K562 (cell line): ENCODE results near the gene UNC45B. TPM values are rescaled to one million over a fixed set of nuclear protein-coding genes. Genes with fewer than 3 reads are reported as not detected.

Experiments used
- CREM ChIP-seq: IDR thresholded peaks from 2 replicates; pipeline ENCODE4 v1.6.1; 2014; ENCODE audit warnings: antibody characterized with exemption, low read depth
- ESRRB ChIP-seq: fragments of 250-450 bp; sonication (Bioruptor Pico); IDR thresholded peaks from 2 replicates; pipeline ENCODE4 v1.5.0; 2020; ENCODE audit warnings: mild to moderate bottlenecking, moderate library complexity, borderline replicate concordance
- FIP1L1 ChIP-seq: fragments of 200-400 bp; formaldehyde crosslinking; IDR thresholded peaks from 2 replicates; pipeline ENCODE4 v1.6.1; 2018; ENCODE audit warnings: mild to moderate bottlenecking, low read depth, low read length; ENCODE audit not compliant: poor library complexity, severe bottlenecking
- FOXP1 ChIP-seq: sonication (generic); formaldehyde crosslinking; IDR thresholded peaks from 2 replicates; pipeline ENCODE4 v1.8.0; 2022; ENCODE audit warnings: mild to moderate bottlenecking, missing genetic modification reagents
- GTF2F1 ChIP-seq: IDR thresholded peaks from 2 replicates; pipeline ENCODE4 v1.6.1; 2011; ENCODE audit warnings: low read depth, low read length, improper control_type of control experiment
- JUNB ChIP-seq: fragments of 450-650 bp; formaldehyde crosslinking; conservative IDR thresholded peaks from 2 replicates; pipeline ENCODE4 v1.4.0; 2020; ENCODE audit warnings: mild to moderate bottlenecking
- MTA2 ChIP-seq: fragments of 450-650 bp; IDR thresholded peaks from 2 replicates; pipeline ENCODE4 v1.6.1; 2016; ENCODE audit warnings: low read depth
- NR4A1 ChIP-seq, 2 experiments: fragments of 250-450 bp in 1 of 2; fragments of 450-650 bp in 1 of 2; sonication (Bioruptor Pico) in 1 of 2; IDR thresholded peaks; 2 replicates each; pipeline versions ENCODE4 v1.4.0 to v1.6.1; 2016 to 2020; ENCODE audit warnings: mild to moderate bottlenecking in 2 of 2, missing compliant biosample characterization in 1 of 2, missing genetic modification characterization in 1 of 2, moderate library complexity in 1 of 2
- POLR2G ChIP-seq: fragments of 200-400 bp; formaldehyde crosslinking; IDR thresholded peaks from 2 replicates; pipeline ENCODE4 v1.6.1; 2017; ENCODE audit warnings: low read depth, mild to moderate bottlenecking, antibody characterized with exemption, low read length, moderate library complexity
- PTBP1 ChIP-seq: fragments of 200-400 bp; formaldehyde crosslinking; IDR thresholded peaks from 2 replicates; pipeline ENCODE4 v1.6.1; 2017; ENCODE audit warnings: low read depth, low read length
- TOE1 ChIP-seq, 2 experiments: fragments of 450-650 bp in 1 of 2; sonication (generic) in 1 of 2; formaldehyde crosslinking in 1 of 2; IDR thresholded peaks; 2 replicates each; pipeline versions ENCODE4 v1.7.1 to v1.8.0; 2016 to 2022; ENCODE audit warnings: borderline replicate concordance in 2 of 2, mild to moderate bottlenecking in 2 of 2, antibody characterized with exemption in 1 of 2, inconsistent platforms in 1 of 2, low read depth in 1 of 2, missing genetic modification reagents in 1 of 2, moderate library complexity in 1 of 2
- ZFP1 ChIP-seq: fragments of 450-650 bp; formaldehyde crosslinking; IDR thresholded peaks from 2 replicates; pipeline ENCODE4 v1.4.0; 2020; ENCODE audit warnings: mild to moderate bottlenecking, mixed read lengths
- ZFPM2 ChIP-seq: fragments of 250-450 bp; sonication (Bioruptor Pico); IDR thresholded peaks from 2 replicates; pipeline ENCODE4 v1.5.1; 2022; ENCODE audit warnings: mild to moderate bottlenecking
- ZNF12 ChIP-seq: sonication (generic); formaldehyde crosslinking; IDR thresholded peaks from 2 replicates; pipeline ENCODE4 v1.4.0; 2020; ENCODE audit warnings: mild to moderate bottlenecking, missing genetic modification reagents
- ZNF263 ChIP-seq: sonication (generic); formaldehyde crosslinking; IDR thresholded peaks from 2 replicates; pipeline ENCODE4 v1.8.0; 2022; ENCODE audit warnings: mild to moderate bottlenecking, missing genetic modification reagents, borderline replicate concordance
- ZNF436 ChIP-seq: fragments of 250-450, 450-650 bp; sonication (Bioruptor Pico); formaldehyde crosslinking; IDR thresholded peaks from 2 replicates; pipeline ENCODE4 v1.7.0; 2020; ENCODE audit warnings: mild to moderate bottlenecking
- ZNF77 ChIP-seq: fragments of 250-450 bp; sonication (Bioruptor Pico); IDR thresholded peaks from 2 replicates; pipeline ENCODE4 v1.5.0; 2020
- polyA plus RNA-seq, 8 experiments: library from polyadenylated mRNA; depleted of rRNA in 4 of 8; stranded (reverse) in 5 of 8; unstranded in 3 of 8; fragments of >200 nt; fragmentation: Nextera tagmentation in 2 of 8; fragmentation: Illumina TruSeq in 1 of 8; extraction: Ambion mirVana in 2 of 8; extraction: Trizol in 1 of 8; gene quantifications; 2 replicates each; pipeline versions ENCODE4 v1.2.1 to v1.2.3, GENCODE V29; 2011 to 2014; ENCODE audit warnings: inconsistent platforms in 1 of 8, missing spikeins in 1 of 8
- total RNA-seq, 7 experiments: library from RNA; depleted of rRNA in 6 of 7; stranded (reverse); fragments of >200 nt in 6 of 7; fragmentation: Illumina TruSeq in 2 of 7; extraction: Trizol in 2 of 7; gene quantifications; 2 replicates each; pipeline versions ENCODE4 v1.2.1 to v1.2.3, GENCODE V29; 2011 to 2021; ENCODE audit warnings: low replicate concordance in 1 of 7
- TF ChIP-seq, protein P1 (sequence below), 3 experiments: fragments of 200-800 bp in 1 of 3; fragments of 250-450 bp in 1 of 3; fragments of 450-650 bp in 1 of 3; sonication (Bioruptor Pico) in 1 of 3; sonication (Bioruptor generic) in 1 of 3; formaldehyde crosslinking in 1 of 3; IDR thresholded peaks; 2 replicates each; pipeline versions ENCODE4 v1.6.1 to v1.8.0; 2016 to 2022; ENCODE audit warnings: mild to moderate bottlenecking in 2 of 3, missing genetic modification characterization in 2 of 3, missing compliant biosample characterization in 1 of 3, moderate library complexity in 1 of 3
- TF ChIP-seq, protein P2 (sequence below), 2 experiments: fragments of 450-650 bp in 1 of 2; sonication (generic) in 1 of 2; formaldehyde crosslinking; conservative IDR thresholded peaks; 2 replicates each; pipeline versions ENCODE4 v1.4.0 to v1.8.1; 2020 to 2022; ENCODE audit warnings: mild to moderate bottlenecking in 1 of 2, missing genetic modification reagents in 1 of 2
- TF ChIP-seq, protein P3 (sequence below): fragments of 450-650 bp; IDR thresholded peaks from 2 replicates; pipeline ENCODE4 v1.6.1; 2017; ENCODE audit warnings: mild to moderate bottlenecking, moderate library complexity

The UNC45B gene
- total and polyA plus RNA-seq, 9 of the 15 experiments (the other 6 are each of a cell fraction or from before 2014, with no cell fraction given), result not detected

DNA sequence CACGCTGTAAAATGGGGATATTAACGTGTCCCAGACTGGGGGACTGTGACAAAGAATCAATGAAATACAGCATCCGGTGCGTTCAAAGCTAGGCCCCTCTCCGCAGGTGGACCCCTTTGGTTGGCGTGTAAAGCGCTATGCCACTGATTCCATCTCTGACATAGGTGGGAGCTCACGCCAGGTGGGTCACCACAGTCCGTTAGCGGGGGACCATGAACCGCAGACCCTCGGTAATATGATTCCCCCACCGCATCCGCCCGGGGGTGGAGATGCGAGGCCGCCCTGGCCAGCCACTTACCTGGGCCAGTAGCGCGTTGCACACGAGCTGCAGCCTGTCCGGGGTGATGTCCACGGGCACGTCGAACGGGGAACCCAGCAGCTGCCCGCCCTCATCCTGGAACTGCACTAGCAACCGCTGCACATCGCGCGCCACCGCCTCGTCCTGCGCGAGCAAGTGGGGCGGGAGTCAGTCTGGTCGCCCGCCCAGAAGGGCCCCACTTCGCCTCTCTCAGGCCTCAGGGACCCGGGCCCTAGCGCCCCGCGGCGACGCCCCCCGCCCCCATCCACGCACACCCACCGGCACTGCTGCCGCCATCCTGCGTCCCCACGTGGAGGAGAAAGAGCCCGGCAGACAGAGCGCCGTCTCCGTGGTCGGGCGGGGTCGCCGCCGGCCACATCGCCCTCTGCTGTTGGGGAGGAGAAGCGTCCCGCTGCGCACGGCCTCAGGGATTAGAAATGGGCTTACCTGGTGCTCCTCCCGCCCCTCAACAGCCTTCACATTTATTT is 5.7 kb upstream of the UNC45B start, which contains the start of gene NLE1 (continued):
- TF ChIP-seq, protein P1, sequence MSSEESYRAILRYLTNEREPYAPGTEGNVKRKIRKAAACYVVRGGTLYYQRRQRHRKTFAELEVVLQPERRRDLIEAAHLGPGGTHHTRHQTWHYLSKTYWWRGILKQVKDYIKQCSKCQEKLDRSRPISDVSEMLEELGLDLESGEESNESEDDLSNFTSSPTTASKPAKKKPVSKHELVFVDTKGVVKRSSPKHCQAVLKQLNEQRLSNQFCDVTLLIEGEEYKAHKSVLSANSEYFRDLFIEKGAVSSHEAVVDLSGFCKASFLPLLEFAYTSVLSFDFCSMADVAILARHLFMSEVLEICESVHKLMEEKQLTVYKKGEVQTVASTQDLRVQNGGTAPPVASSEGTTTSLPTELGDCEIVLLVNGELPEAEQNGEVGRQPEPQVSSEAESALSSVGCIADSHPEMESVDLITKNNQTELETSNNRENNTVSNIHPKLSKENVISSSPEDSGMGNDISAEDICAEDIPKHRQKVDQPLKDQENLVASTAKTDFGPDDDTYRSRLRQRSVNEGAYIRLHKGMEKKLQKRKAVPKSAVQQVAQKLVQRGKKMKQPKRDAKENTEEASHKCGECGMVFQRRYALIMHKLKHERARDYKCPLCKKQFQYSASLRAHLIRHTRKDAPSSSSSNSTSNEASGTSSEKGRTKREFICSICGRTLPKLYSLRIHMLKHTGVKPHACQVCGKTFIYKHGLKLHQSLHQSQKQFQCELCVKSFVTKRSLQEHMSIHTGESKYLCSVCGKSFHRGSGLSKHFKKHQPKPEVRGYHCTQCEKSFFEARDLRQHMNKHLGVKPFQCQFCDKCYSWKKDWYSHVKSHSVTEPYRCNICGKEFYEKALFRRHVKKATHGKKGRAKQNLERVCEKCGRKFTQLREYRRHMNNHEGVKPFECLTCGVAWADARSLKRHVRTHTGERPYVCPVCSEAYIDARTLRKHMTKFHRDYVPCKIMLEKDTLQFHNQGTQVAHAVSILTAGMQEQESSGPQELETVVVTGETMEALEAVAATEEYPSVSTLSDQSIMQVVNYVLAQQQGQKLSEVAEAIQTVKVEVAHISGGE (CRISPR knock-in tag; IDR thresholded peaks at IDR 0.05), result peak in 1 of 3 experiments; percentile 63; a peak in 1 of 6 replicates
- TF ChIP-seq, protein P2, sequence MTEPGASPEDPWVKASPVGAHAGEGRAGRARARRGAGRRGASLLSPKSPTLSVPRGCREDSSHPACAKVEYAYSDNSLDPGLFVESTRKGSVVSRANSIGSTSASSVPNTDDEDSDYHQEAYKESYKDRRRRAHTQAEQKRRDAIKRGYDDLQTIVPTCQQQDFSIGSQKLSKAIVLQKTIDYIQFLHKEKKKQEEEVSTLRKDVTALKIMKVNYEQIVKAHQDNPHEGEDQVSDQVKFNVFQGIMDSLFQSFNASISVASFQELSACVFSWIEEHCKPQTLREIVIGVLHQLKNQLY (CRISPR knock-in tag; conservative IDR thresholded peaks at IDR 0.05), result no peak
- TF ChIP-seq ESRRB (no peak), GTF2F1 (no peak), ZFP1 (CRISPR knock-in tag) (no peak), ZFPM2 (CRISPR knock-in tag) (no peak), ZNF12 (no peak), ZNF436 (CRISPR knock-in tag) (no peak), PTBP1 (no peak), FOXP1 (CRISPR knock-in tag) (no peak; the same call in 1 of the 2 replicates), ZNF77 (CRISPR knock-in tag) (no peak), MTA2 (no peak), ZNF263 (CRISPR knock-in tag) (0 out of 2 replicates have a peak, but pooled peaks have one; percentile 54), FIP1L1 (peak; percentile 82), JUNB (CRISPR knock-in tag) (no peak), NR4A1 (CRISPR knock-in tag; IDR thresholded peaks at IDR 0.05) (no peak), NR4A1 (tag; IDR thresholded peaks at IDR 0.05) (no peak), TOE1 (IDR thresholded peaks at IDR 0.05; ENCODE audit: borderline replicate concordance) (0 out of 2 replicates have a peak, but pooled peaks have one; percentile 53), TOE1 (CRISPR knock-in tag; IDR thresholded peaks at IDR 0.05; ENCODE audit: borderline replicate concordance, low read depth) (no peak), CREM (peak; percentile 73), POLR2G (peak; percentile 93)
- TF ChIP-seq, protein P3, sequence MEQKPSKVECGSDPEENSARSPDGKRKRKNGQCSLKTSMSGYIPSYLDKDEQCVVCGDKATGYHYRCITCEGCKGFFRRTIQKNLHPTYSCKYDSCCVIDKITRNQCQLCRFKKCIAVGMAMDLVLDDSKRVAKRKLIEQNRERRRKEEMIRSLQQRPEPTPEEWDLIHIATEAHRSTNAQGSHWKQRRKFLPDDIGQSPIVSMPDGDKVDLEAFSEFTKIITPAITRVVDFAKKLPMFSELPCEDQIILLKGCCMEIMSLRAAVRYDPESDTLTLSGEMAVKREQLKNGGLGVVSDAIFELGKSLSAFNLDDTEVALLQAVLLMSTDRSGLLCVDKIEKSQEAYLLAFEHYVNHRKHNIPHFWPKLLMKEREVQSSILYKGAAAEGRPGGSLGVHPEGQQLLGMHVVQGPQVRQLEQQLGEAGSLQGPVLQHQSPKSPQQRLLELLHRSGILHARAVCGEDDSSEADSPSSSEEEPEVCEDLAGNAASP, result no peak
